ENCODE data around the gene RPL32. TPM values are rescaled to one million over a fixed set of nuclear protein-coding genes. Genes with fewer than 3 reads are reported as not detected.

The RPL32 gene
- total and polyA plus RNA-seq, 2 donors from 2014 or later = 1,227 to 2,612 TPM

DNA sequence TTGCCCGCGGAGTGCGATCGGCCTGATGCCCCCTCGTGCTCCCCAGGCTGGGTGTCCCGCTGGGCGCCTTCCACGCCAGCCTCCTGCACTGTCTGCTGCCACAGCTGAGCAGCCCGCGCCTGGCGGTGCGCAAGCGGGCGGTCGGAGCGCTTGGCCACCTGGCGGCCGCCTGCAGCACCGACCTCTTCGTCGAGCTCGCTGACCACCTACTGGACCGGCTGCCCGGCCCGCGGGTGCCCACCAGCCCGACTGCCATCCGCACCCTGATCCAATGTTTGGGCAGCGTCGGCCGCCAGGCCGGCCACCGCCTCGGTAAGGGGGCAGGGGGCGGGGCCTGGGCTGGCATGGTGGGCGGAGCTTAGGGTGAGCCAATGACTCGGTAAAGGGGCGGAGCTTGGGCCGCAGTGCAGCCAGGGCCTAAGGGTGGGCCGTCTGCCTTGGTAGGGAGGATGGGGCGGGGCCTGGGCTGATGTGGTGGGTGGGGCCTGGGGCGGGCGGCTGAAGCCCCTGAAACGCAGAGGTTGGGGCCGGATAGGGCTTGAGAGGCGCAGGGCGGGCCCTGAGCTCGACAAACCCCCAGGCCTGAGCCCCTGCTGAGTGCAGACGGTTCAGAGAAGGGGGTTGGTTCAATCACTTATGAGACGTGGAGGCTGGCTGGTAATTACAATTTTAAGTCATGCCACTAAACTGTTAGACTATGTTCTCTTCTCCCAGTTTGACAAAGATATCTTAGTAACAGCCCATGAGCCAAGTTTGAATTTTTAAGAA lies 31.2 kb downstream of the RPL32 start:
- no peaks in the 10 kb centered on the region for H3K27me3 ChIP-seq (ENCODE audit: control insufficient read depth, insufficient read depth, low read length)
- intact Hi-C loops (cut with DNase I) = no loop called here
- H3K4me3 ChIP-seq (ENCODE audit: low read length in 3 of 3) = peak overlapping the region; percentile 7 to 63 (median 54)
- no peak for FAIRE-seq
- DNase-seq = peak; percentile 97 to 98 (median 98)
- H3K27ac ChIP-seq (ENCODE audit: low read depth in 2 of 2, low read length in 2 of 2) = peak overlapping the region; percentile 62 to 71
- TF ChIP-seq, protein P1, sequence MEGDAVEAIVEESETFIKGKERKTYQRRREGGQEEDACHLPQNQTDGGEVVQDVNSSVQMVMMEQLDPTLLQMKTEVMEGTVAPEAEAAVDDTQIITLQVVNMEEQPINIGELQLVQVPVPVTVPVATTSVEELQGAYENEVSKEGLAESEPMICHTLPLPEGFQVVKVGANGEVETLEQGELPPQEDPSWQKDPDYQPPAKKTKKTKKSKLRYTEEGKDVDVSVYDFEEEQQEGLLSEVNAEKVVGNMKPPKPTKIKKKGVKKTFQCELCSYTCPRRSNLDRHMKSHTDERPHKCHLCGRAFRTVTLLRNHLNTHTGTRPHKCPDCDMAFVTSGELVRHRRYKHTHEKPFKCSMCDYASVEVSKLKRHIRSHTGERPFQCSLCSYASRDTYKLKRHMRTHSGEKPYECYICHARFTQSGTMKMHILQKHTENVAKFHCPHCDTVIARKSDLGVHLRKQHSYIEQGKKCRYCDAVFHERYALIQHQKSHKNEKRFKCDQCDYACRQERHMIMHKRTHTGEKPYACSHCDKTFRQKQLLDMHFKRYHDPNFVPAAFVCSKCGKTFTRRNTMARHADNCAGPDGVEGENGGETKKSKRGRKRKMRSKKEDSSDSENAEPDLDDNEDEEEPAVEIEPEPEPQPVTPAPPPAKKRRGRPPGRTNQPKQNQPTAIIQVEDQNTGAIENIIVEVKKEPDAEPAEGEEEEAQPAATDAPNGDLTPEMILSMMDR (IDR thresholded peaks at IDR 0.05; ENCODE audit: borderline replicate concordance, extremely low read depth, insufficient read depth) = peak; percentile 56
- H3K4me1 ChIP-seq (ENCODE audit: control insufficient read depth in 2 of 3, insufficient read depth in 2 of 3, low read depth in 1 of 3, low read length in 3 of 3) = peaks cover 3 to 4% (median 3%) of the 10 kb centered on the region in 3 donors
- peak overlapping the region; percentile 20 to 60 (median 31) for H3K9ac ChIP-seq (ENCODE audit: low read length in 3 of 3)
- H3K9me3 ChIP-seq (ENCODE audit: control insufficient read depth in 2 of 3, insufficient read depth in 1 of 3, low read length in 3 of 3) = no peaks in the 10 kb centered on the region
- peaks cover 0 to 4% (median 0%) of the 10 kb centered on the region in 3 donors for H3K36me3 ChIP-seq (ENCODE audit: control insufficient read depth in 2 of 3, insufficient read depth in 3 of 3, low read length in 3 of 3)

GRCh38 chr3:12809435-12809834 lies 31.9 kb downstream of the RPL32 start:
- Histone ChIP-seq H3K9ac (ENCODE audit: low read length in 3 of 3) (peak overlapping the region in 1 of 3 donors; percentile 60), H3K4me3 (ENCODE audit: low read length in 3 of 3) (peak overlapping the region in 2 of 3 donors; percentile 42 to 63), H3K27me3 (ENCODE audit: control insufficient read depth, insufficient read depth, low read length) (no peaks in the 10 kb centered on the region), H3K36me3 (ENCODE audit: control insufficient read depth in 2 of 3, insufficient read depth in 3 of 3, low read length in 3 of 3) (peaks cover 0 to 8% (median 0%) of the 10 kb centered on the region in 3 donors), H3K27ac (ENCODE audit: low read depth in 2 of 2, low read length in 2 of 2) (no peak overlapping the region), H3K4me1 (ENCODE audit: control insufficient read depth in 2 of 3, insufficient read depth in 2 of 3, low read depth in 1 of 3, low read length in 3 of 3) (peaks cover 3 to 4% (median 3%) of the 10 kb centered on the region in 3 donors), H3K9me3 (ENCODE audit: control insufficient read depth in 2 of 3, insufficient read depth in 1 of 3, low read length in 3 of 3) (no peaks in the 10 kb centered on the region)
- intact Hi-C loops (cut with DNase I) = no loop called here
- TF ChIP-seq, protein P1 (IDR thresholded peaks at IDR 0.05; ENCODE audit: borderline replicate concordance, extremely low read depth, insufficient read depth) = no peak
- DNase-seq = peak in 1 of 5 donors; percentile 22
- FAIRE-seq = no peak

GRCh38 chr3:12809001-12809400 lies 32.4 kb downstream of the RPL32 start:
- H3K9ac ChIP-seq (ENCODE audit: low read length in 3 of 3) = no peak overlapping the region
- H3K27me3 ChIP-seq (ENCODE audit: control insufficient read depth, insufficient read depth, low read length) = no peaks in the 10 kb centered on the region
- H3K9me3 ChIP-seq (ENCODE audit: control insufficient read depth in 2 of 3, insufficient read depth in 1 of 3, low read length in 3 of 3) = no peaks in the 10 kb centered on the region
- H3K4me1 ChIP-seq (ENCODE audit: control insufficient read depth in 2 of 3, insufficient read depth in 2 of 3, low read depth in 1 of 3, low read length in 3 of 3) = peaks cover 3 to 4% (median 3%) of the 10 kb centered on the region in 3 donors
- TF ChIP-seq, protein P1 (IDR thresholded peaks at IDR 0.05; ENCODE audit: borderline replicate concordance, extremely low read depth, insufficient read depth) = no peak
- intact Hi-C loops (cut with DNase I) = no loop called here
- H3K36me3 ChIP-seq (ENCODE audit: control insufficient read depth in 2 of 3, insufficient read depth in 3 of 3, low read length in 3 of 3) = peaks cover 0 to 9% (median 0%) of the 10 kb centered on the region in 3 donors
- FAIRE-seq (no peak), DNase-seq (peak in 2 of 5 donors; percentile 46 to 54)
- H3K4me3 ChIP-seq (ENCODE audit: low read length in 3 of 3) = no peak overlapping the region
- no peak overlapping the region for H3K27ac ChIP-seq (ENCODE audit: low read depth in 2 of 2, low read length in 2 of 2)

Measured in kidney (tissue), 14 donors.